Stimulated activated CD8-positive, alpha-beta memory T cell treated with anti-CD3 and anti-CD28 coated beads, Interleukin-12 subunit alpha, Interleukin-12 subunit beta, amount 100 ng/mL, for 24 hours (primary cell): ENCODE results near the gene EVA1C.
"Not testable (repeated sequence)": the region's sequence is repeated elsewhere in the genome, so short reads cannot be mapped to it uniquely, and the experiment has no call there.

Experiments used
- DNase-seq: peaks from one replicate; pipeline ENCODE4 v3.0.0-alpha.2; 2020; ENCODE audit errors: extremely low read depth

EVA1C gene

DNA sequence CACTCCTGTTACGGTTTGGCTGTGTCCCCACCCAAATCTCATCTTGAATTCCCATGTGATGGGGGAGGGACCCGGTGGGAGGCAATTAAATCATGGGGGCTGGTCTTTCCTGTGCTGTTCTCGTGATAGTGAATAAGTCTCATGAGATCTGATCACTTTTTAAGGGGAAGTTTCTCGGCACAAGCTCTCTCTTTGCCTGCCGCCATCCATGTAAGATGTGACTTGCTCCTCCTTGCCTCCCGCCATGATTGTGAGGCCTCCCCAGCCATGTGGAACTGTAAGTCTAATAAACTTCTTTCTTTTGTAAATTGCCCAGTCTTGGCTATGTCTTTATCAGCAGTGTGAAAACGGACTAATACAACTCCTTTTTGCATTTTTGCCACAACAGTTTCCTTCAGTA lies 118.3 kb downstream of the EVA1C start:
- not testable (repeated sequence) for DNase-seq

GRCh38 chr21:32531561-32531960 lies 119.1 kb downstream of the EVA1C start:
- DNase-seq: not testable (repeated sequence)

DNA sequence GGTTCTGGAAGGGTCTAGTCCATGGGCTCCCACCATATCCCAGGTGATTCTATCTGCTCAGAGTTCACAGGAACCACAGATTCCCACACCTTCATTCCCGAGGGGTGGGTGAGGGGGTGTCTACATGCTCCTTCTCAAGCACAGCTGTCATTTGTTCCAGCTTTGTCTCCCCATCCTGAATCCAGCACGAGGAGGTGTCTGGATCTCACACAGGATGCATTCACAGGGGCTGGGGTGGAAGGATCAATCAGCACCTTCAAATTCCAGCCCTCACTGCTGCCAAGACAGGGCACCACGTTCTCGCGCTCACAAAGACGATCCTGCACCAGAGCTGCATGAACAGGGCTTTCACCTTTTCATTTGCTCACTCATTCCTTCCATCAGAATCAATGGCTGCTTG lies 120.1 kb downstream of the EVA1C start:
- DNase-seq: no peak

GRCh38 chr21:32533053-32533452 lies 120.5 kb downstream of the EVA1C start:
- no peak for DNase-seq

- DNase-seq: no peak
Measured at GRCh38 chr21:32533611-32534010, 121.1 kb downstream of the EVA1C start.

DNA sequence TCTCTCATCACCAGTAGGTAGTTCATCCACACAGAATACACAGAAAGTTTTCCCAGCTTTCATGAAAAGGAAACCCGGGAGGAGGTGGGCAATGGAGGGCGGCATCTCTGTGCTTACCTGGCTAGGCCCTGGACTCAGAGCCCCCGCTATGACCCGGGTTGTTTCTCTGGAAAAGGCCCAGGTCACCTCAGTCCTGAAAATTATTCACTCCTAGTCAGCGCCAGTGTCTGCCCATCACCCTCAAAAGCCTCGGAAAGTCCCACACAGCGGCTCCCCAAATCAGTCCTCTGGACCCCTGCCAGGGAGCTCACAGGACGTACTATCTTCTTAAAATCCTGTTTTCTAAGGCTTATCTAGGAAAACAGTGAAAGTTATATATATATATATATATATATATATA lies 121.6 kb downstream of the EVA1C start:
- DNase-seq: no peak

DNA sequence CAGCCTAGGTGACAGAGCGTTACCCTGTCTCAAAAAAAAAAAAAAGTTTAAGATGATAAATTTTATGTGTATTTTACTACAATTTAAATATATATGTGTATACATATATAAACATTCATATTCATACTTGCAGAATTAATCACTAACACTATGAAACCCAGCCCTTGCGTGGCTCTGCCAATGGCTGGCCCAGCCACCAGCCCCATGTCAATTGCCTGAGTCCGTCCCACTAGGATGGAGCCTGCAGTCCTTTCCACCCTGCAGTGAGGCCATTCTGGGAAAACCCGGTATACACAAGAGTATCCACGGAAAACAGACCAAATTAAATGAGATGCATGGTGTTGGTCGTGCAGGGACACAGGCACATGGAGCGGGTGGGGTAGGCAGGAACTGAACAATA lies 123.1 kb downstream of the EVA1C start:
- DNase-seq: no peak

GRCh38 chr21:32537569-32537881 lies 125.0 kb downstream of the EVA1C start:
- no peak for DNase-seq

DNA sequence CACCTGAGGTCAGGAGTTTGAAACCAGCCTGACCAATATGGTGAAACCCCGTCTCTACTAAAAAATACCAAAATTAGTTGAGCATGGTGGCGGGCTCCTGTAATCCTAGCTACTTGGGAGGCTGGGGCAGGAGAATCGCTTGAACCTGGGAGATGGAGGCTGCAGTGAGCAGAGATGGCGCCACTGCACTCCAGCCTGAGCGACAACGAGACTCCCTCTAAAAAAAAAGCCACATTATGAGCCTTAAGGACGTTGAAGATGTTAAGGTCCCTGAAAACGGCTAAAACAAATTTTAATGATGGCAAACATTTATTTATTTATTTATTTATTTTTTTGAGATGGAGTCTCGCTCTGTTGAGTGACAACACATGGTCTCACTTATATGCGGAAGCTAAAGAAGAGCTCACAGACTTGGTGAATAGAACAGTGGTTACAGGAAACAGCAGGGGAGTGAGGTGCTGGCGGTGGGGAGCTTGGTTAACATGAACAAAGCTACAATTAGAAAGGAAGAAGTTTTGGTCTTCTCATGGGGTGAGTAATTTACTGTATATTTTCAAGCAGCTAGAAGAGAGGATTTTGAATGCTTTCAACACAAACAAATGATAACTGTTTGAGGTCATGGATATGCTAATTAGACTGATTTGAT lies 125.8 kb downstream of the EVA1C start:
- DNase-seq: no peak

DNA sequence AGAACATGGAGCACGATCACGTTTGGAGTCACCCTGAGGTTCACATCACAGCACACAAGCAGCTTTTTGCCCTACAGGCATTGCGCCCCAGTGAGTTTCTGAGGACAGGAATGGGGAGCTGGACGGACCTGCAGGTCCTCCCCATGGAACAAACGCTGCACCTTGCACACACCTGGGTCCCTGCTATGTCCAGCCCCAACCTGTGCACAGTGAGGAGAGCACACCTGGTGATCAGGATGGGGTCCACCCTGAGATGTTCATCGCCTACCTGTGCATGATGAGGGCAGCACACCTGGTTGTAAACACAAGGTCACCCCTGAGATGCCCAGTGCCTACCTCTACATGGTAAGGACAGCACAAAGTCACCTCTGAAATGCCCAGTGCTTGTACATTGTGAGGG lies 126.9 kb downstream of the EVA1C start:
- no peak for DNase-seq

- DNase-seq: not testable (repeated sequence)
Measured at GRCh38 chr21:32543056-32543455, 130.6 kb downstream of the EVA1C start.

DNA sequence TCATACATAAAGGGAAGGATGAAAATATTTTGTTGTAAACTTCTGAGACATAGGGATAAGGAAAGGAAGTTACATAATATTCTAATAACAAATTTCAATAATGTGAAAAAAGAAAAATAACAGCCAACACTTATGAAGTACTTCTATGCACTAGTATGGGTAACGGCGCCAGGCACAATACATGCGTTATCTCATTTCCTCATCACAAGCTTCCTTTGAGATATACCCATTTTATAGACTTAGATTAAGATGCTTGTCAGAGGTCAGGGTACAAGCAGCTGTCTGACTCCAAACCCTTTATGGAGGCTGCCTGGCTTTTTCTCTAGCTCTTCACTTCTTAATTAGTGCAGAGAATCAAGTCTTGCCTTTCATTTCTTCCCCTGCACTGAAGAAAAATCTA lies 131.5 kb downstream of the EVA1C start:
- DNase-seq: no peak

DNA sequence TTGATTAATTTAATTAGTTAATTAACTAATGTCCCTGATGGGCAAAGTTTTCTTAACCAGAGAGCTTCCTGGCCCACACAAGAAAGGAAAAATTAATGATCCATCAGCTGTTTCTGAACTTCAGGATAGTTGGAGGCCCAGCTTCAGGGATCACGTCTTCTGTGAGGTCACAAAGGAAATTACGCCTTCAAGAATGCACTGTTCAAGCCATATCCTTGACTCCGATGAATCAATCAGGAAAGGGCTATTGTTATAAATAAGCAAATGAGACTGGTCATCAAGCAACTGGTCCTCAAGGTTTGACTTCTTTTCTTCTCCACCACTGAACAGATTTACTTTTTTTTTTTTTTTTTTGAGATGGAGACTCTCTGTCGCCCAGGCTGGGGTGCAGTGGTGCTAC lies 132.2 kb downstream of the EVA1C start:
- no peak for DNase-seq

- no peak for DNase-seq
Measured at GRCh38 chr21:32545948-32546441, 133.5 kb downstream of the EVA1C start.

GRCh38 chr21:32547018-32547417 lies 134.5 kb downstream of the EVA1C start:
- no peak for DNase-seq

DNA sequence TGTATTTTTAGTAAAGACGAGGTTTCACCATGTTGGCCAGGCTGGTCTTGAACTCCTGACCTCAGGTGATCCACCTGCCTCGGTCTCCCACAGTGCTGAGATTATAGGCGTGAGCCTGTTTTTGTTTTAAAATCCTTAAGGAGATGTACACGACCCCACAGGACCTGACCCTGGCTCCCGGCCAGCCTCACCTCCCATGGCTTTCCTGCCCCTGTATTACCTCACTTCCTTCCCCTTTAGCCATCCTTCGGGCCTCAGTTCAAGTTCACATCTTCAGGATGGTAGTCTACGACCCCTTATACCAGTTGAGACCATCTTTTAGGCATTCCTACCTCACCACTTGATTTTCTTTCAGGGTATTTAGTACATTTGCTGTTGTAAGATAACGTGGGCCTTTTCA lies 136.5 kb downstream of the EVA1C start:
- DNase-seq: no peak

DNA sequence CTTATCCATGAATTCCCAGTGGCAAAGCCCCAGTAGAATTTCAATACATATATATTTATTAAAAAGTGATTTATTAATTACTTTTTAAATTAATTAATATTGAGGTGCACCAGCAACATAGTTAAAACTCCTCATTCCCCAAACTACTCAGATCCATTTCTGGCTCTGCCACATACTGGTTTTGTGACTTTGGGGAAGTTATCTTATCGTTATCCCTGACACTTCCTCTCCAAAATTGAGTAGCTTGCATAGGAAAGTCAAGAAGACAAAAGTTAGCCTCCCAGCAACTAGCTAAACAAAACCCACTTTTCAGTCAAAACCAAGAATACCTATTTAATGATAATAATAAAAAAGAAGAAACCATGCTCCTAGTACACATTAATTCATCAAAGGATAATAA lies 136.9 kb downstream of the EVA1C start:
- DNase-seq: no peak

DNA sequence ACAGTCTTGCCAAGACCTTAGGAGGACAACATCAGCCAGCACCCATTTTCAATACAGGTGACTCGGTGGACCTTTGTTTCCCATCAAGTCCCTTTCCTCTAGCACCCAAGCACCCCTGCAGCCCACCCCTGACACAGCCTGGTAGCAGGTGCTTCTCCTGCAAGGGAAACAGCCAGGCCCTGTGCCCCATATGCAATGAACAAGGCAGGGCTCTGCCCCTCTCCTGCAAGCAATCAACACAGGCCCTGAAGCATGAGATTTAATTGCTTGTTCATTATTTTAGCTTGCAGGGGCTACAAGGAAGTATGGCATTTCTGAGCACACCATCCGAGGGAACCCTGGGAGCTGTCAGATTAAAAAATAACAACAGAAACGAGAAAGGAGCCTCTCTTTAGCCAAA lies 137.4 kb downstream of the EVA1C start:
- no peak for DNase-seq

- DNase-seq: no peak
Measured at GRCh38 chr21:32554832-32555638, 142.5 kb downstream of the EVA1C start.

DNA sequence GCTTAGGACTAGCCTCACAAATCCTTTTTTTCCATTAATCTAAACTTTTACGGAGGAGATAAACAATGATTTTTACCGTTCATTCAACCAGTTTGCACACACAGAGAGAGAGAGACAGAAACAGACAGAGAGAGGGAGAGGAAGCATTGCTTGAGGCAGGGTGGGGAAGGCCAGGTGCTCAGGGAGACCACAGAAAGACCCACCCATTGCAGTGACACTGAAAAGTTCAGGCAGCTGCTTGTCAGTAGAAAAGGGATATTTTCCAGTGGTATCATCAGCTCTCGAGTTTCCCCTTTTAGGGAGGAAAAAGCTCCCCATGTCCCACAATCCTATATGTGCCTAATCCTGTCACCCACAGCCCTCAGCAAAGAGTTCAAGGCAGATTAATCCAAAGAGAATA lies 145.6 kb downstream of the EVA1C start:
- no peak for DNase-seq

DNA sequence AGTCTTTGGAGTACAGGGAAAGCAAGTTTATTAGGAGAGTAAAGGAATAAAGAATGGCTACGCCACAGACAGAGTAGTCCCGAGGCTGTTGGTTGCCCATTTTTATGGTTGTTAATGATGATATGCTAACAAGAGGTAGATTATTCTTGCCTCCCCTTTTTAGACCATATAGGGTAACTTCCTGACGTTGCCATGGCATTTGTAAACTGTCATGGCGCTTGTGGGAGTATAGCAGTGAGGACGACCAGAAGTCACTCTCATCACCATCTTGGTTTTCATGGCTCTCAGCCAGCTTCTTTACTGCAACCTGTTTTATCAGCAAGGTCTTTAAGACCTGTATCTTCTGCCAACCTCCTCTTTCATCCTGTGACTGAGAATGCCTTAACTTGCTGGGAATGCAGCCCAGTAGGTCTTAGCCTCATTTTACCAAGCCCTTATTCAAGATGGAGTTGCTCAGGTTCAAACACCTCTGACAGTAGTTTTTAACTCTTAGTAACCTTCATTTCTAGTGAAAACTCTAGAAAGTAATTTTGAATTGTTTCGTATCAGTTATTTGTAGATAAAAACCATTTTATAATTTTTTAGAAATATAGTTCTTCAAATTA lies 146.6 kb downstream of the EVA1C start:
- DNase-seq: no peak

DNA sequence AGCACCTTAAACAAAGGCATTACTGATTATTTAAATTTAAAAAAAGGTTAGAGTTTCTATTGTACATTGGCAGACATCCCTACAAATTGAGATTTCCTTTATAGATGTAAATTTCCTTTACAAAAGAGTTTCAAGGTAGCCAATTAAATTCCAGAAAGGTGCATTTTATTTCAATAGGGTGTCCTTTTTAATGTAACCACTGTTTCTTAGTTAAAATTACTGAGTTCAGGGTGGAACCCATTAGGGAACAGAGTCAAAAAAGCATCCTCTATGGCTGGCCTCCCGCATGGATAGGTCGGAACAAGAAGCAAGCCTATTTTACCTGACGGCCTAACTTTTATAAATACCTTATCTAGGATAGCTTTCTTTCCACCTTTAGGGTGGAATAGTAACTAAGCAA lies 148.4 kb downstream of the EVA1C start:
- DNase-seq: no peak

DNA sequence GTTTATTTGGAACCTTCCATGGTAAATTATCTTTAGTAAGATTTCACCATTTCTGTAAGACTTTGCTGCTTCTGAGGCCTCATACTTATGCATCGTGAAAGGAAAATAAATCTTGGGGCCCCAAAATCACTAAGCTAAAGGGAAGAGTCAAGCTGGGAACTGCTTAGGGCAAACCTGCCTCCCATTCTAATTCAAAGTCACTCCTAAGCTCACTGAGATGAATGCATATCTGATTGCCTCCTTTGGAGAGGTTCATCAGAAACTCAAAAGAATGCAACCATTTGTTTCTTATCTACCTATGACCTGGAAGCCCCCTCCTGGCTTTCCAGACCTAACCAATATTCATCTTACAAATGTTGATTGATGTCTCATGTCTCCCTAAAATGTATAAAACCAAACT lies 149.0 kb downstream of the EVA1C start:
- not testable (repeated sequence) for DNase-seq
